GM12874 (cell line): ENCODE results near the gene TAS1R3.

ENCODE experiments used
- TF ChIP-seq, protein P1 (sequence below): IDR thresholded peaks from 2 replicates; pipeline ENCODE4 v1.5.1; 2011; ENCODE audit warnings: low read depth, mild to moderate bottlenecking, control low read depth, low read length, moderate library complexity; ENCODE audit not compliant: insufficient read depth

Gene TAS1R3

GRCh38 chr1:1308756-1309250 is 22.3 kb upstream of the TAS1R3 start:
- TF ChIP-seq, protein P1, sequence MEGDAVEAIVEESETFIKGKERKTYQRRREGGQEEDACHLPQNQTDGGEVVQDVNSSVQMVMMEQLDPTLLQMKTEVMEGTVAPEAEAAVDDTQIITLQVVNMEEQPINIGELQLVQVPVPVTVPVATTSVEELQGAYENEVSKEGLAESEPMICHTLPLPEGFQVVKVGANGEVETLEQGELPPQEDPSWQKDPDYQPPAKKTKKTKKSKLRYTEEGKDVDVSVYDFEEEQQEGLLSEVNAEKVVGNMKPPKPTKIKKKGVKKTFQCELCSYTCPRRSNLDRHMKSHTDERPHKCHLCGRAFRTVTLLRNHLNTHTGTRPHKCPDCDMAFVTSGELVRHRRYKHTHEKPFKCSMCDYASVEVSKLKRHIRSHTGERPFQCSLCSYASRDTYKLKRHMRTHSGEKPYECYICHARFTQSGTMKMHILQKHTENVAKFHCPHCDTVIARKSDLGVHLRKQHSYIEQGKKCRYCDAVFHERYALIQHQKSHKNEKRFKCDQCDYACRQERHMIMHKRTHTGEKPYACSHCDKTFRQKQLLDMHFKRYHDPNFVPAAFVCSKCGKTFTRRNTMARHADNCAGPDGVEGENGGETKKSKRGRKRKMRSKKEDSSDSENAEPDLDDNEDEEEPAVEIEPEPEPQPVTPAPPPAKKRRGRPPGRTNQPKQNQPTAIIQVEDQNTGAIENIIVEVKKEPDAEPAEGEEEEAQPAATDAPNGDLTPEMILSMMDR: no peak

GRCh38 chr1:1309251-1310108 is 21.6 kb upstream of the TAS1R3 start:
- TF ChIP-seq, protein P1: no peak

DNA sequence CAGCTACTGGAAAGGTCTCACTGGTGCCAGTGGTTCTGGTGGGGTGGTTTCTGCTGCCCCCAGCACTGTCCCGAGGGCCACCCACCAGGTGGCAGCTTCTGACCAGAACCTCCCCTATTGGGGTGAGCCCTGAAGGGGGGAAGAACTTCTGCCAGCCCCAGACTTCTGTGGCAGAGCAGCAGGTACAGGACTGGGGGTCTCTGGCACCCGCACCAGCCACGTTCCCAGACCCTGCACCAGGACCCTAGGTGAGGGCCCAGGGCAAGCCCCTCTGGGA is 21.0 kb upstream of the TAS1R3 start:
- TF ChIP-seq, protein P1: no peak

DNA sequence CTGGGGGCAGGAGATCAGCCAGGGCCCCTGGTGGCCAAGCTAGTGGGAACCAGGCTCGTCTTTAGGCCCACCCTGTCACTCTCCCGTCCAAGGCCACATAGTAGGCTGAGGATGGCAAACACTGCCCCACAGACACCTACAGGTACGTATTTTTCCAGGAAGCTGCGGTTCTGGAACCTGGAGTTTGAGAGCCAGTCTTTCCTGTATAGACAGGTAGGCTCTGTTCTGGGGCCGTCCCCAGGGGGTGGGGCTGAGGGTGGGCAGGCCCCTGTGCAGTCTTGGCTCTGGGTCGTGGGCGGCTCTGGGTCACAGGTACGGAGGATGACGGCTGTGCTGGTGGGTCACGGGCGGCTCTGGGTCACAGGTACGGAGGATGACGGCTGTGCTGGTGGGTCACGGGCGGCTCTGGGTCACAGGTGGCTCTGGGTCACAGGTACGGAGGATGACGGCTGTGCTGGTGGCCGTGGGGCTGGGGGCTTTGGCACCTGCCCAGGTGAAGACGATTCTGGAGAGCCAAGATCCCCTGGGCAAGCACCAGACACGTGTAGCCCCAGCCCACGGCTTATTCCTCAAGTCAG is 20.5 kb upstream of the TAS1R3 start:
- TF ChIP-seq, protein P1: no peak

GRCh38 chr1:1311107-1312104 is 19.7 kb upstream of the TAS1R3 start:
- TF ChIP-seq, protein P1: no peak

DNA sequence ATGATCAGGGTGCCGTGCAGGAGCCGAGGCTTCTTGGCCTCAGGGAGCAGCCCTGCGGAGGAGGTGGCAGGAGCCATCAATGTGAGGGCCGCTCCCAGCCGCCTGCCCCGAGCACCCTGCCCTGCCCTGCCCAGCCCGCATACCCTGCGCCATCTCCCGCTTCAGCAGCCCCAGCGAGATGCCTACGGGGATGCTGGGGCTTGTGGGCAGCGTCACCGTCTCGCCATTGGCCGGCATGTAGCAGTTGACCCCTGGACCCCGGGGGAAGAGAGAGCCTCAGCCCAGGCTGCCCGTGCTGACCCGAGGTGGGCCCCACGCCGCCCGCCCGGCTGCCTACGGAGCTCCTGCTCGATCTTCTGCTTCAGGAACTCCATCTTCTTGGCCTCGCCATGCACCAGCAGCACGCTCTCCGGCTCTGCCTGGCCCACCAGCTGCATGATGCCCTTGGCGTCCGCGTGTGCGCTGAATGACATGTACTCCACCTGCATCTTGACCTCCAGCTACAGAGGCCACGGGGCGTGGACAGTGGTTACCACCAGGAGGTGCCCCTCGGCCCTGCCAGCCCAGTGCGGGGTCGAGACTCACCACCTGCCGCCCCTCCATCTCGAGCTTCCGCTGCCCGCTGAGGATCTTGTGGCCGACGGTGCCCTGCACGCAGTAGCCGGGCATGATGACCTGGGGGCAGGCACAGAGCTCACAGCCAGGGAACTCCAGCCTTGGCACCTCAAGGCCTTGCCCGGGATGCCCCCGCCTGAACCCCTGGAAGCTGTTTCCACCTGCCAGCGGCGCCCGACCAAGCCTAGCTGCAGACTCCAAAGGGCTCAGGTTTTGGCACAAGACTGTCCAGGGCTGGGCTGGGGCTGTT is 18.4 kb upstream of the TAS1R3 start:
- TF ChIP-seq, protein P1: no peak
